ENCODE data around the gene MFF.

DNA sequence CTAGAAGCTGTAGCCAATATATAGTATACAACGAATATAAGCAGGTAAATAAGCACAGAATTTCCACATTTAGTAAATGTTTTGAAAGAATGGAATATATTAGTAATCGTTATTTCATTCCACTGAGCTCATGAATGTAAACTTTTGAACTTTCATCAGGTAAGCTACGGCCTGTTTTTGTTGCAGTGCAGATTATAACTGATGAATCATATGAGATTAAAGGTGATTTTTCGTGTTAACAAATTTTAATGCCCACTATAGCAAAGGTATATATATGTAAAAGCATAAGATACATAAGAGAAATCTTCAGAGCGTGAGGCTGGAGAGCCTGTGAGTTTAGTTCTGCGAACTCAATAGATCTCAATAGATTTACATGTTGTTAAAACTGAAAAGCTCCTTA is 61.6 kb downstream of the MFF start:
- TF ChIP-seq, protein P1, sequence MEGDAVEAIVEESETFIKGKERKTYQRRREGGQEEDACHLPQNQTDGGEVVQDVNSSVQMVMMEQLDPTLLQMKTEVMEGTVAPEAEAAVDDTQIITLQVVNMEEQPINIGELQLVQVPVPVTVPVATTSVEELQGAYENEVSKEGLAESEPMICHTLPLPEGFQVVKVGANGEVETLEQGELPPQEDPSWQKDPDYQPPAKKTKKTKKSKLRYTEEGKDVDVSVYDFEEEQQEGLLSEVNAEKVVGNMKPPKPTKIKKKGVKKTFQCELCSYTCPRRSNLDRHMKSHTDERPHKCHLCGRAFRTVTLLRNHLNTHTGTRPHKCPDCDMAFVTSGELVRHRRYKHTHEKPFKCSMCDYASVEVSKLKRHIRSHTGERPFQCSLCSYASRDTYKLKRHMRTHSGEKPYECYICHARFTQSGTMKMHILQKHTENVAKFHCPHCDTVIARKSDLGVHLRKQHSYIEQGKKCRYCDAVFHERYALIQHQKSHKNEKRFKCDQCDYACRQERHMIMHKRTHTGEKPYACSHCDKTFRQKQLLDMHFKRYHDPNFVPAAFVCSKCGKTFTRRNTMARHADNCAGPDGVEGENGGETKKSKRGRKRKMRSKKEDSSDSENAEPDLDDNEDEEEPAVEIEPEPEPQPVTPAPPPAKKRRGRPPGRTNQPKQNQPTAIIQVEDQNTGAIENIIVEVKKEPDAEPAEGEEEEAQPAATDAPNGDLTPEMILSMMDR (conservative IDR thresholded peaks at IDR 0.05; ENCODE audit: low read length): no peak
- no peak for TF ChIP-seq EZH2phosphoT487 (IDR thresholded peaks at IDR 0.05; ENCODE audit: borderline replicate concordance)
